CD4-positive, alpha-beta T cell treated with Interleukin-17A for 4 hours (primary cell): Measurements from ENCODE around the gene CCDC138.
"Not testable (repeated sequence)": the region's sequence is repeated elsewhere in the genome, so short reads cannot be mapped to it uniquely, and the experiment has no call there.

ENCODE experiments used
- DNase-seq: peaks from one replicate; pipeline ENCODE4 v3.0.0-alpha.2; 2020; ENCODE audit warnings: mixed read lengths

Gene CCDC138, protein sequence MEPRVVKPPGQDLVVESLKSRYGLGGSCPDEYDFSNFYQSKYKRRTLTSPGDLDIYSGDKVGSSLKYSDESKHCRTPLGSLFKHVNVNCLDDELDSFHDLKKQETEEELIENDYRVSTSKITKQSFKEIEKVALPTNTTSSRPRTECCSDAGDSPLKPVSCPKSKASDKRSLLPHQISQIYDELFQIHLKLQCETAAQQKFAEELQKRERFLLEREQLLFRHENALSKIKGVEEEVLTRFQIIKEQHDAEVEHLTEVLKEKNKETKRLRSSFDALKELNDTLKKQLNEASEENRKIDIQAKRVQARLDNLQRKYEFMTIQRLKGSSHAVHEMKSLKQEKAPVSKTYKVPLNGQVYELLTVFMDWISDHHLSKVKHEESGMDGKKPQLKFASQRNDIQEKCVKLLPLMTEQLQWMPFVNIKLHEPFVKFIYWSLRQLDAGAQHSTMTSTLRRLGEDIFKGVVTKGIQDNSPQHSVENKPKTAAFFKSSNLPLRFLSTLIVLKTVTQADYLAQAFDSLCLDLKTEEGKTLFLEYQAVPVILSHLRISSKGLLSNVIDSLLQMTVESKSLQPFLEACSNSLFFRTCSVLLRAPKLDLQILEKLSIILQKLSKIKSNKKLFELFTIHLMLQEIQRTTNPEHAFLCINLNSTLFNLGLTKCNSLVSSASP

DNA sequence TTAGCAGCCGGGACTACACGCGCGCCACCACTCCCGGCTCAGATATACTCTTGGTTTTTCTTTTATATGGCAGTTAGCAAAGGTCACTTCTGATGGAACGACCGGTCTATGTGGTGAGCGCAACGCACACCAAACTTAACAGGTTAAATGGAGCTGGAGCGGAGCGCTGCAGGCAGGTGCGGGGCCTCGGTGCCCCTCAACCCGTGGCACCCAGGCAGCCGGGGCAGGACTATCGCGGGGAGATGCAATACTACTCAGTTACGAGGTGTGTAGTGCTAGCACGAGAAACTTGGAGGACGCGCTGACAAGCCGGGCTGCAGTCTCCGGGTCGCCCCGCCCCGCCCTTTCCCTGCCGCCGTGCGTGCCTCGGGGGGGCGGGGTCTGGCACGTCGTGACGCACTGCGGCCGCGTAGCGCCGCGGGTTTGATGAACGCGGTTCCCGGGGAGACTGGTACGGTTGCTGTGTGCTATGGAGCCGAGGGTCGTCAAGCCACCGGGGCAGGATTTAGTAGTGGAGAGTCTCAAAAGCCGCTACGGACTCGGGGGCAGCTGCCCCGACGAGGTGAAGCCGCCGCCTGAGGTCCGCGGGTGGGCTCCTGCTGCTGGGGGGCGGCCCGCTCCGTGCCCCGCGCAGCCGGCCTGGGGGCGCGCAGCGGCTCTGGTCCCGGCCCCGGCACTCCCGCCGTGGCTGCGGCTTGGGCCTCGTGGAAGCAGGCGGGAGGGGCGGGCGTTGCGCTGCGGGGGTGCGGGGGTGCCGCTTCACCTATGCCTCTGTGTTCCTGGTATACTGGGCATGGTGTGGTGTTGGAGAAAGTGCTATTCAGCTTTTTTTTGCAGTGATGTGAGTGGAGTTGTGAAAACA lies at the start of gene CCDC138:
Gene CCDC138, plus strand, starts transcription at position 418 of the 862 bp plus-strand sequence. Its CDS starts 52 bp downstream, at position 470.
- DNase-seq: peak; percentile 95

DNA sequence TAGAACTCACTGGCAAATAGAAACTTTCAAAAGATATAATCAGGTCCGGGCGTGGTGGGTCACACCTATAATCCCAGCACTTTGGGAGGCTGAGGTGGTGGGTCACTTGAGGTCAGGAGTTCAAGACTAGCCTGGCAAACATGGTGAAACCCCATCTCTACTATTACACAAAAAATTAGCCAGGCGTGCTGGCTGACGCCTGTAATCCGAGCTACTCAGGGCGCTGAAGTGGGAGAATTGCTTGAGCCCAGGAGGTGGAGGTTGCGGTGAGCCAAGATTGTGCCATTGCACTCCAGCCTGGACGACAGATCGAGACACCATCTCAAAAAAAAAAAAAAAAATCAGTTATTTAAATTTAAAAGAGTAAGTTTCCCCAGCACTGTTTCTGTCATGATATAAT lies 28.6 kb upstream of the CCDC138 start:
- DNase-seq: not testable (repeated sequence)

DNA sequence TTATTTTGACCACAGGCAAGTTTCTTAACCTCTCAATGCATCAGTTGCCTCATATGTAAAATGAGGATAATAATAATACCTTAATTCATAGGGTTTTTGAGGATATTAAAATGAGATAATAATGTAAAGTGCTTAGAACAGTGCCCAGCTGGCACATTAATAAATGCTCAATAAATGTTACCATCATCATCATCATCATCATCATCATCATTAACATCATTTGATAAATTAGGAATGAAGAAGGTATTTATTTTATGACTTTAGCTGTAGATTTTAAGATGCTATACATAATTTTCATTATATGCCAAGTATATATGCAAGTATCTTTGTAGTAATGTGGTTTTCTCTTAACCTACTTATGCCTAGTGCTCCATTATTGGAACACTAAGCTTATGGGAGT lies 24.0 kb upstream of the CCDC138 start:
- DNase-seq: not testable (repeated sequence)

DNA sequence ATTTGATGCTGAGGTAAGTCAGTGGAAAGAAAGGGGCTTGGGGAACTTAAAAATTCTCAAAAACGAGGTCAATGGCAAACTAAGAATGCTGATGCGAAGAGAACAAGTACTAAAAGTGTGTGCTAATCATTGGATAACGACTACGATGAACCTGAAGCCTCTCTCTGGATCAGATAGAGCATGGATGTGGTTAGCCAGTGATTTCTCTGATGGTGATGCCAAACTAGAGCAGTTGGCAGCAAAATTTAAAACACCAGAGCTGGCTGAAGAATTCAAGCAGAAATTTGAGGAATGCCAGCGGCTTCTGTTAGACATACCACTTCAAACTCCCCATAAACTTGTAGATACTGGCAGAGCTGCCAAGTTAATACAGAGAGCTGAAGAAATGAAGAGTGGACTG lies 19.9 kb upstream of the CCDC138 start:
- not testable (repeated sequence) for DNase-seq

DNA sequence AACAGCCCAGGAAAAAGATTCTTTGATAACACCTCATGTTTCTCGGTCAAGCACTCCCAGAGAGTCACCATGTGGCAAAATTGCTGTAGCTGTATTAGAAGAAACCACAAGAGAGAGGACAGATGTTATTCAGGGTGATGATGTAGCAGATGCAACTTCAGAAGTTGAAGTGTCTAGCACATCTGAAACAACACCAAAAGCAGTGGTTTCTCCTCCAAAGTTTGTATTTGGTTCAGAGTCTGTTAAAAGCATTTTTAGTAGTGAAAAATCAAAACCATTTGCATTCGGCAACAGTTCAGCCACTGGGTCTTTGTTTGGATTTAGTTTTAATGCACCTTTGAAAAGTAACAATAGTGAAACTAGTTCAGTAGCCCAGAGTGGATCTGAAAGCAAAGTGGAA lies 18.7 kb upstream of the CCDC138 start:
- not testable (repeated sequence) for DNase-seq

DNA sequence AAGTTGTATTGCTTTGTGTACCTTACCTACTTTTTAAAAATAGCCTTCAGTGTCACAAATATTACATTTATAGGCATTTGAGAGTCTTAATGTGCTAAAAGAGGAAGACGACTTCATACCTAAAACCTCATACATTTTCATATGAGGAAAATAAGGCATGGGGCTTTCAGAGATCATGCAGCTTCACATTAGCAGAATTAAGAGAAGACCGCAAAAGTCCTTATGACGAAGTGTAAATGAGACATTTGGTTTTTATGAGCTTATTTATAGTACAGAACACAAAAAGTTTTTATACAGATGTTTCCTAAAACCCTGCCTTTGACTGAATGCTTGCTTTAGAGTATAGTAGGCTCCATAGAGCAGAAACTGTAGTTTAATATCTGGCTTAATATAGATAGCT lies 10.1 kb upstream of the CCDC138 start:
- no peak for DNase-seq

DNA sequence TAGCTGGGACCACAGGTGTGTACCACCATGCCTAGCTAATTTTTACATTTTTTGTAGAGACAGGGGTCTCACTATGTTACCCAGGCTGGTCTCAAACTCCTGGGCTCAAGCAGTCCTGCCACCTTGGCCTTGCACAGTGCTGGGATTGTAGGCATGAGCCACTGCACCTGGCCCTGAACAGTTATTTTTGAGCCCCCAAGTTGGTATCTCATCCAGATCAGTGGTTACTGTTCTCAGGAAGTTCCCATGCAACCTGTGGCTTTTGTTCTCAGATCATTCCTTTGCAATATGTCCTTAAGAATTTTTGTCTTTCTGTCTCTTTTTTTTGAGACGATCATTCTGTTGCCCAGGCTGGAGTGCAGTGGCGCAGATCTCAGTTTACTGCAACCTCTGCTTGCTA lies 7.7 kb upstream of the CCDC138 start:
- no peak for DNase-seq

DNA sequence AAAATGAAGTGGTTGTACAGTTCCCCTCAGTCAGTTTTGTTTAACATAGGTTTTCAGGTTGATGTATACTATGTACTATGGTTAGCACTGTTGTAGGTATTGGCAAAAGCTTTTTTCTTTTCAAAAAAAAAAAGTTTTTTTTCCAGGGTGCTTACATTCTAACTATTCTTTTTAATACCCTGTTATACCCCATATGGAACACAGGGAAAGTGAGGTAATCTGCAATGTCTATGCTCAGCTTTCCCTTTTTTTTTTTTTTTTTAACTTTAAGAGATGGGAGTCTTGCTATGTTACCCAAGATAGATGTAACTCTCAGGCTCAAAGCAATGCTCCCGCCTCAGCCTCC lies 590 bp upstream of the CCDC138 start:
- DNase-seq: no peak

DNA sequence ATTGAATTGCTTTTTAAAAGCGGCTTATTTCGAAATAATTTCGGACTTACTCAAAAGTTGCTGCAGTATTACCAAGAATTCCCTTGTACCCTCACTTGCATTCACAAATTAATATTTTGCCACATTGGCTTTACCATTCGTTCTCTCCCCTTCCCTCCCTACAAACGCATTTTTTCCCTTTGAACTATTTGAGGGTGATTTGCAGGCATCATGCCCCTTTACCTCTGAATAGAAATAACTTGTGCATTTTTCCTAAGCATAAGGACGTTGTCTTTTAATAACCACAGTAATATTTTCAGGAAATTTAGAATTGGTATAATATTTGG lies 608 bp downstream of the CCDC138 start:
- DNase-seq: no peak

DNA sequence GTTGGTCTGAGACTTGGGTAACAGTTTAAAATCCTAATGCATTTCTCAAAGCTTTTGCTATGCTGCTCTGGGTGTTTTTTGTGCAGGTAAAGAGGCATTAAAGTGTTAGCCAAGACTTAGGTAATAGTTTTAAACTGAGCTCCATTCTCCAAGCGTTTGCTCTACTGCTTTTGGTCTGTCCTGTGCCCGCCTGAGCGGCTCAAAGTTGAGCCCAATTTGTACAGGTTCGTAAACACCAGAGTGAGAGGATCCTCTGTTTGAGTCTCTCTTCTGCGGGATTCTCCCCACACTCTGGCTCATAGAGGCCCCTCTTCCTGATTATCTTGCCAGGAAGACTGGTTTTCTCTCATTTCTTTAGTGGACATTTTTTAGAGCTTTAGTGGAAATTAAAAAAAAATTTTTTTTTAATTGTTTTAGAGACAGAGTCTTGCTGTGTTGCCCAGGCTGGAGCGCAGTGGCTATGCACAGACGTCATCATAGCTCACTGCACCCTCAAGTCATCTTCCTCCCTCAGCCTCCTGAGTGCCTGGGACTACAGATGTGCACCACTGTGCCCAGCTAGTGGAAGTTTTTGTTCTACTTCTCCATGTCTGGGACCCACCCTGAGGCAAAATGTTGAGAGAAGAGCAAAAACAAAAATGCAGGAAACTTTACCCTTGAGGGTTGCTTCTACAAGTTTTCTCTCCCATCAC lies 16.6 kb downstream of the CCDC138 start:
- no peak for DNase-seq

DNA sequence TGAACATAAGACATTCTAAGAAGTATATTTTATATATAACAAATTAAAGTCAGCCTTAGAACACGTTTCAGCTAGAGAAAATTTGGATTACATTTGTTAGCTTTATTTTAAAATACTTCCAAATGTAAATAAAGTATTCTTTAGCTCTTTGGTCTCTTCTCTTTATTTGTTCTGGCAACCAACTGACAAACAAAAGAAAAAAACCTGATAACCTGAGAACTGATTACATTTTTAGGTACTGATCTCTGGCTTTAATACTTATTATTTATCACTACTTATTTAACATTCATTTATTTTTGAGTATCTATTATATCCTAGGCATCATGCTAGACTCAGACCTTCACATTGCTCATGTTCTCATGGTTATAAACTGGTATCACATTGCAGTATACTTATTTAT lies 18.5 kb downstream of the CCDC138 start:
- DNase-seq: no peak

DNA sequence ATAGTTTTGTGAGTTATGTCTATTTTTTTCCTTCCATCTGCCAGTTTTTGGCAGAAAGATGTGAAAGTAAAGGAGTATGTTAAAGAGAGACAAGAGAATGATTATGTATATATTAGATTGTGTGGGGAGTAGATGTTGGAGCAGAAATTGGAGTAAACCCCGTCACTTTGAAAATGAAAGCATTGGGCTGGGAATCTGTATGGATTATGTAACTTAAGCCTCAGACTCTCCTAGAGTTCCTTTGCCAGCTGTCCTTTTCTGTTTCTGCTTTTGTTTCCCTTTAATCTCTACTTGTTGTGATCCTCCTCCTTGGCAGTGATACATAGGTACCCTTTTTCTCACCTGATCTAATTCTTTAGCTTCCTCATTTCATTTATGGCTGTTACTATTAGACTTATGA lies 19.2 kb downstream of the CCDC138 start:
- no peak for DNase-seq

DNA sequence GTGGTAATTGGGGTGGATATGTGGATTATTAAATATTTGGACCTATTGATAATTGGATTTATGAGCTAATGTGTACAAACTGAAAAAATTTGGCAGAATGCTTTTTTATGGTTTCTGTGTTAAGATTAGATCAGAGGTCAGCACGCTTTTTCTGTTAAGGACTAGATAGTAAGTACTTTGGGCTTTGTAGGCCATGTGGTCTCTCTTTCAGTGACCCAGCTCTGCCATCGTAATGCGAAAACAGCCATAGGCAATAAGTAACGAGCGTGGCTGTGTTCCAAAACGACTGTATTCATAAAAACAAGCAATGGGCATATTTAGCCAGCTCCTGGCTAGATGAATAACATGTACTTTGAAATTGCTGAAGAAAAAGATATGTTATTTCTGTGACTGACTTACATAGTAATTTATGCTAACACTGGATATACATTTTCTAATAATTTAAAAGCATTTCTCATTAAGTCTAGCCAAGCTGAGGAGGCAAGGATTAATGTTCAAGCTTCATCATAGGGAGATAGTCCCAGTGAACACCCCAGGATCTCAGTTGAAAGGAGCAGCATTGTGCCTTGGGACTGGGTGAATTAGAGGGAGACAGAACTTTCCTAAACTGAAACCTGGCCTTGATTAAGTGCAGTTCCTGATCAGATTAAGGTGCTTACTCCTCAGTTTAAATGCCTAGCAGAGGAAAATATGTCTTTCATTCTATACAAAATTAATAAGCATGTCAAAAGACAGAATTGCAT lies 20.0 kb downstream of the CCDC138 start:
- DNase-seq: no peak

DNA sequence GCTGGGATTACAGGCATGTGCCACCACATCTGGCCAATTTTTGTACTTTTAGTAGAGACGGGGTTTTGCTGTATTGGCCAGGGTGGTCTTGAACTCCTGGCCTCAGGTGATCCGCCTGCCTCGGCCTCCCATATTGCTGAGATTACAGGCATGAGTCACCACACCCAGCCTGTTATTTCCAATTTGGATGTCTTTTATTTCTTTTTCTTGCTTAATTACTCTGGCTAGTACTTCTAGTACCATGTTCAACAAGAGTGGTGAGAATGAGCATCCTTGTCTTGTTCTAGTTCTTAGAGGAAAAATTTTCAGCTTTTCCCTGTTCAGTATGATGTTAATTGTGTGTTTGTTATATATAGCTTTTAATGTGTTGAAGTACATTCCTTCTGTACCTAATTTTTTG lies 23.4 kb downstream of the CCDC138 start:
- no peak for DNase-seq

DNA sequence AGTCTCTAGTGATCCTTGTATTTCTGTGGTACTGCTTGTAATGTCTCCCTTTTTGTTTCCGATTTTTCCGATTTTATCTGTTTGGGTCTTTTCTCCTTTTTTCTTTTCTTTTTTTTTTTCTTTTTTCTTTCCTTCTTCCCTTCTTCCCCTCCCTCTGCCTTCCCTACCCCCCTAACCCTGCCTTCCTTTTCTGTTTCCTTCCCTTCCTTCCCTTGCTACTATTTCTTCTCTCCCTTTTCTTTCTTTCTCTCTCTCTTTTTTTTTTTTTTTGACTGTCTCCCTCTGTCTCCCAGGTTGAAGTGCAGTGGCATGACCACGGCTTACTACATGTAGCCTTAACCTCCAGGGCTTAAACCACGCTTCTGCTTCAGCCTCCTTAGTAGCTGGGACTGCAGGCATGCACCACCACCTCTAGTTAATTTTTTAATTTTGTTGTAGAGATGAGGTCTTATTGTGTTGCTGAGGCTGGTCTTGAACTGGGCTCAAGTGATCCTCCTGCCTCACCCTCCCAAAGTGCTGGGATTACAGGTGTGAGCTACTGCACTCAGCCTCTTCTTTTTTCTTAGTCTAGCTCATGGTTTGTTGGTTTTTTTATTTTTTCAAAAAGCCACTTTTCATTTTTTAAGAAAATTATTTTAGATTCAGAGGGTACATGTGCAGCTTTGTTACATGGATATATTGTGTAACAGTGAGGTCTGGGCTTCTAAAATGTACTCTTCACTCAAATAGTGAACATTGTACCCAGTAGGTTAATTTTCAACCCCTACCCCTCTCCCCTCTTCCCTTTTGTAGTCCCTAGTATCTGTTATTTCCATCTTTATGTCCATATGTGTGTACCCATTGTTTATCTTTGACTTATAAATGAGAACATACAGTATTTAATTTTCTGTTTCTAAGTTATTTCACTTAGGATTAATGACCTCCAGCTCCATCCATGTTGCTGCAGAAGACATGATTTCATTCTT lies 24.7 kb downstream of the CCDC138 start:
- no peak for DNase-seq

DNA sequence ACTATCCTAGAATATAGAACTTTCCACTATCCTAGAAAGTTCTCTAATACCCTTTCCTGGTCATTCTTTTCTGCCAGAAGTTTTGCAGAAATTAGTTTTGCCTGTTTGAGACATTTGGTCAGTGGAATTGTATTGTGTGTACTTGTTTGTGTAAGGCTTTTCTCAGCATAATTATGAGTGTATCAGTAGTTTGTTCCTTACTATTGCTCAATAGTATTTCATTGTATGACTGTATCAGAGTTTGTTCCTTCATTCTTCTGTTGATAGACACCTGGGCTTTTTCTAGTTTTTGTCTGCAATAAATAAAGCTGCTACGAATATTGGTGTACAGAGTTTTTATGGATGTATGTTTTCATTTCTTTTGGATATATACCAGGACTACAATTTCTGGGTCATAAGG lies 27.2 kb downstream of the CCDC138 start:
- DNase-seq: no peak

DNA sequence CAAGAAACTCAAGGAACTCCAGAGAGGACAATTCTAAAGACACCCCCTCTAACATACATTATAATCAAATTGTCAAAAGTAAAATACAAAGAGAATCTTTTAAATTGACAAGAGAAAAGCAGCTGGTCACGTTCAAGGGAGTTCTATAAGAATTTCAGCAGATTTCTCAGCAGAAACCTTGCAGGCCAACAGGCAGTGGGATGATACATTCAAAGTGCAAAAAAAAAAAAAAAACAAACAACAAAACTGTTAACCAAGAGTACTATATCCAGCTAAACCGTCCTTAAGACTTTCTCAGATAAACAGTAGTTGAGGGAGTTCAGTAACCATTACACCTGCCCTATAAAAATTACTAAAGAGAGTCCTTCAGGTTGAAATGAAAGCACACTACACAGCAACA lies 33.9 kb downstream of the CCDC138 start:
- DNase-seq: no peak

DNA sequence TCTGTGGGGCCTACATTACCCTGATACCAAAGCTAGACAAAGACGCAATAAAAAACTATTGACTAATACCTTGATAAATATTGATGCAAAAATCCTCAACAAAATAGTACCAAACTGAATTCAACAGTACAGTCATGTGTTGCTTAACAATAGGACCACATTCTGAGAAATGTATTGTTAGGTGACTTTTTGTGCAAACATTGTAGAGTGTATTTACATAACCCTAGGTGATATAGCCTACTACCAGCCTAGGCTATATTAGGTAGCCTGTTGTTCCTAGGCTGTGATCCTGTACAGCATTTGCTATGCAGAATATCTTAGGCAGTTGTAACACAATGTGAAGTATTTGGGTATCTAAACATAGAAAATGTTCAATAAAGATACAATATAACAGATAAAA lies 36.7 kb downstream of the CCDC138 start:
- no peak for DNase-seq

DNA sequence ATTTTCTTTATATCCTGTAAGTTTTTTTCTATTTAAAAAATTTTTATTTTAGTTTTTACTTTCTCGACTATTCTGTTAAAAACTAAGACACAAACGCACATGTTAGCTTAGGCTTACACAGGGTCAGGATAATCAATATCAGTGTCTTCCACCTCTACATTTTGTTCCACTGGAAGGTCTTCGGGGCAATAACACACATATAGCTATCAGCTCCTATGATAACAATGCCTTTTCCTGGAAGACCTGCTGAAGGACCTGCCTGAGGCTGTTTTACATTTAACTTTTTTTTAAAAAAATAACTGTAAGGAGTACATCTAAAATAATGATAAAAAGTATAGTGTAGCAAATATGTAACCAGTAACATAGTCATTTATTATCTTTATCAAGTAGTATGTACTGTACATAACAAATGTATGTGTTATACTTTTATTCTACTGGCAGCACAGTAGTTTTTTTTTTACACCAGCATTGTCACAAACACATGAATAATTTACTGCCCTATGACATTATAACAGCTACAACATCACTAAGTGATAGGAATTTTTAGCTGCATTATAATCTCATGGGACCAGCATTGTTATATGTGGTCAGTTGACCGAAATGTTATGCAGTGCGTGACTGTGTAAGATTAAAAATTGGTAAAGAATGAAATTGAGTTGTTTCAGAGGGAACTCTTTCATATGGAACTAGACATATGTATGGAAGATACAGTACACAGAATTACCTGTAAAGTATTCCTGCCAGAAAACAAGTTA lies 37.9 kb downstream of the CCDC138 start:
- DNase-seq: no peak

DNA sequence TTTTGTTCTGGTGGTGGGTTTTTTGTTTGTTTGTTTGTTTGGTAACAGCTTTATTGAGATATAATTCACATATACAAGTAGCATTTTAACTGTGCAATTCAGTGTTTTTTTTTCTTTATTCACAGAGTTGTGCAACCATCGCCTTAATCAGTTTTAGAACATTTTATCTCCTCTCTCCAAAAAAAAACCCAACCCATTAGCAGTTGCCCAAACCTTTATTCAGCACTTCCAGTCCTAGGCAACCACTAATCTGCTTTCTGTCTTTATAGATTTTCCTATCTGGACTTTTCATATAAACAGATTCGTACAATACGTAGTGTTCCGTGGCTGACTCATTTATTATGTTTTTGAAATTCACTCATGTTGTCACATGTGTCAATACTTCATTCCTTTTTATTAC lies 38.7 kb downstream of the CCDC138 start:
- DNase-seq: no peak
